Heart right ventricle (tissue), 16 donors: ENCODE data around the gene CHD2. TPM values are rescaled to one million over a fixed set of nuclear protein-coding genes. Genes with fewer than 3 reads are reported as not detected.

Experiments used
- ATAC-seq, 8 donors: fragments of 200-7000 bp; cut with Tn5 transposase; one replicate each; pipeline ENCODE4 v1.9.1; 2020; ENCODE audit warnings: mild to moderate bottlenecking in 8 of 8, moderate library complexity in 8 of 8, moderate number of reproducible peaks in 1 of 8
- DNase-seq, 2 donors: peaks; one replicate each; pipeline ENCODE4 v3.0.0-alpha.2; 2020
- H3K27ac ChIP-seq, 10 donors: fragments of 200-600 bp; sonication (generic) in 2 of 10; one replicate each; pipeline versions ENCODE4 v1.5.0 to v1.8.0; 2020 to 2022; ENCODE audit warnings: mild to moderate bottlenecking in 3 of 10
- H3K27me3 ChIP-seq, 7 donors: fragments of 200-600 bp; one replicate each; pipeline ENCODE4 v1.8.0; 2021 to 2022; ENCODE audit warnings: mild to moderate bottlenecking in 2 of 7
- H3K36me3 ChIP-seq, 9 donors: fragments of 200-600 bp; sonication (generic) in 1 of 9; one replicate each; pipeline versions ENCODE4 v1.5.0 to v1.8.0; 2020 to 2022; ENCODE audit warnings: mild to moderate bottlenecking in 2 of 9
- H3K4me1 ChIP-seq, 9 donors: fragments of 200-600 bp; sonication (generic) in 1 of 9; one replicate each; pipeline versions ENCODE4 v1.5.0 to v1.8.0; 2020 to 2022; ENCODE audit warnings: mild to moderate bottlenecking in 4 of 9
- H3K4me3 ChIP-seq, 10 donors: fragments of 200-600 bp; sonication (generic) in 2 of 10; one replicate each; pipeline versions ENCODE4 v1.5.0 to v1.8.0; 2020 to 2022; ENCODE audit warnings: mild to moderate bottlenecking in 7 of 10, moderate library complexity in 2 of 10
- H3K9me3 ChIP-seq, 11 donors: fragments of 200-600 bp in 10 of 11; sonication (generic) in 2 of 11; one replicate each; pipeline versions ENCODE4 v1.5.0 to v1.8.0; 2013 to 2022; ENCODE audit warnings: mild to moderate bottlenecking in 2 of 11, control low read depth in 1 of 11, moderate library complexity in 1 of 11
- WGBS, 2 donors: extraction: QIAGEN DNeasy Blood & Tissue Kit; methylation state at CpG; one replicate each; pipeline ENCODE4 v1.1.7; 2013; ENCODE audit warnings: inconsistent platforms in 1 of 2; 5-methylcytosine and 5-hydroxymethylcytosine counted together
- intact Hi-C, 10 donors: fragments of 100-400 bp; cut with DNase I; formaldehyde crosslinking; loops; one replicate each; pipeline versions ENCODE4 v1.11.1 to v1.14.2; 2022
- polyA plus RNA-seq, 2 donors: library from polyadenylated mRNA; stranded (reverse); fragments of 200-250 nt; gene quantifications; one replicate each; pipeline ENCODE4 v1.2.3, GENCODE V29; 2013
- total RNA-seq, 10 donors: library from RNA; stranded (reverse); fragmentation: NEBNext Ultra II Directional in 3 of 10; extraction: Animal tissue kit (Norgen Biotek cat#: 25700) in 3 of 10; gene quantifications; one replicate each; pipeline versions ENCODE4 v1.2.1 to v1.2.4, GENCODE V29; 2021 to 2023
- TF ChIP-seq, protein P1 (sequence below), 9 donors: fragments of 200-600 bp; sonication (generic) in 2 of 9; IDR thresholded peaks; one replicate each; pipeline versions ENCODE4 v1.5.0 to v1.8.0; 2021 to 2022; ENCODE audit warnings: antibody characterized with exemption in 9 of 9, mild to moderate bottlenecking in 5 of 9, moderate library complexity in 1 of 9
- donor health status: Arrhythmogenic right ventricular cardiomyopathy.
- donor health status: ischemic (EF 13 %, LVEDD 7.1; RV severe dilation, severe dysfunction).
- donor health status: healthy with polysubstance abuse.
- donor health status: DM: no; HTN: yes; CAD: no.
- donor health status: DM: no; HTN: no; CAD: no.
- donor health status: ischemic (EF 25% LVEDD 6.9; RV normal size, moderate dysfunction).
- donor health status: ischemic (EF 25% LVEDD 5.7; RV mildly dilated, moderate dysfunction).
- donor health status: healthy.
- donor health status: DM: yes; HTN: yes; CAD: no.
- donor health status: Ischemic cardiomyopathy.
- donor health status: ischemic (EF 35%, LVEDD 5.7; RV mildly dilated, moderate dysfunction).
- donor health status: nonischemic (EF 11% LVEDD 7.7; RV severe dilation, severe dysfunction).
- donor health status: DM: yes; HTN: yes; CAD: no.
- donor health status: PGD.
- donor health status: ischemic (EF 29% LVEDD 5.4; RV normal size, mild dysfunction).
- donor health status: nonischemic (EF 23%, LVEDD 6.1; RV moderate dilation, normal function).

The CHD2 gene
- total and polyA plus RNA-seq, 12 donors, result 12.2 to 74.0 (median 54.6) TPM

DNA sequence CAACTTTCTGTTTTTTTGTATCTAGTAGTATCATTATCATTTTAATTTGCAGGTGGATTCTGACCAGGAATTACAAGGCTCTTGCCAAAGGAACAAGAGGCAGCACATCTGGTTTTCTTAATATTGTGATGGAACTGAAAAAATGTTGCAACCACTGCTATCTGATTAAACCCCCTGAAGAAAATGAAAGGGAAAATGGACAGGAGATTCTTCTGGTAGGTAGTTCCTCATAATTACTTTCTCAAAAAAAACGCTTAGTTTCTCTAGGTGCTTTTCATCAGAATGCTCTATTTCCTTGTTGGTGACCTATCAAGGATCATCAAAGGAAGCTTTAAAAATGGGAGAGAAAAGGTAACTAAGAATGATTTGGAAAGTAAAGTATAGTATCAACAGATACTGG lies 71.6 kb downstream of the CHD2 start:
- Histone ChIP-seq H3K27me3 (no peaks in the 10 kb centered on the region), H3K9me3 (no peaks in the 10 kb centered on the region), H3K27ac (peak overlapping the region in 1 of 10 donors; percentile 2), H3K4me1 (peaks cover 0 to 40% (median 23%) of the 10 kb centered on the region in 9 donors), H3K36me3 (peaks cover 0 to 100% (median 54%) of the 10 kb centered on the region in 9 donors), H3K4me3 (no peak overlapping the region)
- intact Hi-C loops, result no loop called here
- WGBS, 2 donors, result 87 to 91% methylated on average over 1 of the region's 1 CpG
- DNase-seq (no peak), ATAC-seq (no peak)
- TF ChIP-seq, protein P1, sequence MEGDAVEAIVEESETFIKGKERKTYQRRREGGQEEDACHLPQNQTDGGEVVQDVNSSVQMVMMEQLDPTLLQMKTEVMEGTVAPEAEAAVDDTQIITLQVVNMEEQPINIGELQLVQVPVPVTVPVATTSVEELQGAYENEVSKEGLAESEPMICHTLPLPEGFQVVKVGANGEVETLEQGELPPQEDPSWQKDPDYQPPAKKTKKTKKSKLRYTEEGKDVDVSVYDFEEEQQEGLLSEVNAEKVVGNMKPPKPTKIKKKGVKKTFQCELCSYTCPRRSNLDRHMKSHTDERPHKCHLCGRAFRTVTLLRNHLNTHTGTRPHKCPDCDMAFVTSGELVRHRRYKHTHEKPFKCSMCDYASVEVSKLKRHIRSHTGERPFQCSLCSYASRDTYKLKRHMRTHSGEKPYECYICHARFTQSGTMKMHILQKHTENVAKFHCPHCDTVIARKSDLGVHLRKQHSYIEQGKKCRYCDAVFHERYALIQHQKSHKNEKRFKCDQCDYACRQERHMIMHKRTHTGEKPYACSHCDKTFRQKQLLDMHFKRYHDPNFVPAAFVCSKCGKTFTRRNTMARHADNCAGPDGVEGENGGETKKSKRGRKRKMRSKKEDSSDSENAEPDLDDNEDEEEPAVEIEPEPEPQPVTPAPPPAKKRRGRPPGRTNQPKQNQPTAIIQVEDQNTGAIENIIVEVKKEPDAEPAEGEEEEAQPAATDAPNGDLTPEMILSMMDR (IDR thresholded peaks at IDR 0.05), result no peak

DNA sequence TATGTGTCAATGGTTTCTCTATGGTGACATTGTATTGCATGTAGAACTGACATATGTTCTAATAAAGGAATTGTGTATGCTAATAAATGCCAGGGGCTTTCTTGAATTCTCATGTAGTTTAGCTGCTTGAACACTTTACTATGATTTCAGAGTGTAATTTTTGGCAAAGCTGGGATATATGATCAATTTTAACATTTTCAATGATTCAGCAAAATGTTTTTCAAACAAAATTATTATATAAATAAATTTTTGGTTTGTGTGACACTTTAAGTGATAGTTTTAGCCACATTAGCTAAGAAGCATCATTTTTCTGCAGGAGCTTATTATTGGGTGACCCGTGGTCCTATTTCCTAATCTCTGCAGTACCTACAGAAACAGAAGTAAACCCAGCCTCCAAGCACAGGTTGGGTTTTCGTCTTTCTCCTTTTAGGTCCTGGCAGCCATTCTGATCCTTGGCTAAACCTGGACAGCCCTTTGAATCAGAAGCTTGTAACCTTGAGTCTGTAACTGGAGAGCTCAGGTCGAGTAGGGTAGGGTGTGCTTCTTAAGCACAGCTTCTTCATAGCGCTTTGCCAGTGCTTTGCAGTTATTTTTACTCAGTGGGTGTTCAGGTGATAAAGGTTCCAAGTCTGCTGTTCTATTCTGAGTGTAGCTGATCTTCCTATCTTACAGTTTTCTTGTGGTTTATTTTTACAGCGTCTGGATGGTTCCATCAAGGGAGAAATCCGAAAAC lies 74.2 kb downstream of the CHD2 start:
- no peak for DNase-seq
- no peaks in the 10 kb centered on the region for H3K9me3 ChIP-seq
- intact Hi-C loops, result no loop called here
- WGBS, 2 donors, result 60 to 68% methylated on average over 6 of the region's 6 CpGs
- peaks cover 0 to 100% (median 59%) of the 10 kb centered on the region in 9 donors for H3K36me3 ChIP-seq
- H3K4me1 ChIP-seq, result peaks cover 0 to 31% (median 16%) of the 10 kb centered on the region in 9 donors
- H3K27me3 ChIP-seq, result no peaks in the 10 kb centered on the region
- H3K27ac ChIP-seq, result peak overlapping the region in 7 of 10 donors; percentile 8 to 67 (median 33)
- ATAC-seq, result peak in 7 of 8 donors; percentile 42 to 87 (median 79)
- TF ChIP-seq, protein P1 (IDR thresholded peaks at IDR 0.05), result no peak
- H3K4me3 ChIP-seq, result no peak overlapping the region

DNA sequence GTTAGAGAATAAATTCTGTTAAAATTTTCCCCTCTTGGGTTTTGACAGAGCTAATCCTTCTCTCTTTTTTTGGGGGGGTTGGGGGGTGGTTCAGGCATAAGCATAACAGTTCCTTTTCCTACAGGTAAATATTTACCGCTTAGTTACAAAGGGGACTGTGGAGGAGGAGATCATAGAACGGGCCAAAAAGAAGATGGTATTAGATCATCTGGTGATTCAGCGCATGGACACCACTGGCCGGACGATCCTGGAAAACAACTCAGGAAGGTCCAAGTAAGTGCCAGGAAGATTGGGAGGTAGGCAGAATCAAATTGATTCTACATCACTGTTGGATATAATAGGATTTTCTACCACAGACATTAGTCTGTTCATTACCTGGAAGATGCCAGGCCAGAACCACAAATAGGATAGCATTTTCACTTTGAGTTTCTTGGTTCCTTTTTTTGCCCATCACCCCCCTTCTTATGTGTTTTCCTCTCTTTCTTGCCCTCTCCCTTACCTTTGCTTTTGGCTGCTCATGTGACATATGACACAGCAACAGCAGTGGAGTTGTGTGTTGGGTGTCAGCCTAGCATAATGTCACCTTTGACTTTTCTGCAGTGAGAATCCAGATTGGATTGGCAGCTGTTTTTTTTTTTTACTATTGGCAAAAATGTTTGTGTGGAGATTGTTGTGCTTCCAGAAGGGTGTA lies 79.0 kb downstream of the CHD2 start:
- 92 to 94% methylated on average over 5 of the region's 5 CpGs for WGBS, 2 donors
- no peak overlapping the region for H3K4me3 ChIP-seq
- no peaks in the 10 kb centered on the region for H3K27me3 ChIP-seq
- H3K4me1 ChIP-seq, result peaks cover 0 to 25% (median 5%) of the 10 kb centered on the region in 9 donors
- H3K9me3 ChIP-seq, result no peaks in the 10 kb centered on the region
- no peak overlapping the region for H3K27ac ChIP-seq
- ATAC-seq (no peak), DNase-seq (no peak)
- peaks cover 0 to 100% (median 77%) of the 10 kb centered on the region in 9 donors for H3K36me3 ChIP-seq
- intact Hi-C loops, result no loop called here
- TF ChIP-seq, protein P1 (IDR thresholded peaks at IDR 0.05), result no peak

DNA sequence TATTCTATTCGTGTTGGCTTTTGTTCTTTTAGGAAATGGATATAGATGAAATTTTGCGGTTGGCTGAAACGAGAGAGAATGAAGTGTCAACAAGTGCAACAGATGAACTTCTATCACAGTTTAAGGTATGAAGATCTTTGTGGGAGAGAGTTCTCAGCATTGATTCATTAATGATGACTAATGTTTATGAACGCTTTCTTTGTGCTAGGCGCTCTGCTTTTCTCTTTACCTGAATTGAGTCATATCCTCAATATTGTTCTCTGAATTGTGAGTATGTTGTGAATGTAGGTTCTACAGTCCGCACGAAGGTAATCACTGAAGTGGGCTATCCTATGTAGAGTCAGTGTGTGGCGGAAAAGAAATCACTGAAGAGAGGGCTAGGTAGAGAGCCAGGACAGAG lies 81.2 kb downstream of the CHD2 start:
- peak overlapping the region in 1 of 10 donors; percentile 8 for H3K27ac ChIP-seq
- intact Hi-C loops, result loop anchor here in 2 of 10 donors (5.0 to 10.0 kb wide), 2 partner anchors 39 to 47 kb away; no protein-coding TSS in a partner anchor
- H3K36me3 ChIP-seq, result peaks cover 0 to 100% (median 84%) of the 10 kb centered on the region in 9 donors
- no peaks in the 10 kb centered on the region for H3K9me3 ChIP-seq
- no peak for ATAC-seq
- no peaks in the 10 kb centered on the region for H3K27me3 ChIP-seq
- 93 to 95% methylated on average over 8 of the region's 8 CpGs for WGBS, 2 donors
- TF ChIP-seq, protein P1 (IDR thresholded peaks at IDR 0.05), result no peak
- no peak for DNase-seq
- H3K4me3 ChIP-seq, result no peak overlapping the region
- peaks cover 0 to 10% (median 0%) of the 10 kb centered on the region in 9 donors for H3K4me1 ChIP-seq
